Liver (tissue), 9 donors: ENCODE data around the gene MRPL54. TPM values are rescaled to one million over a fixed set of nuclear protein-coding genes. Genes with fewer than 3 reads are reported as not detected.
A peak's percentile ranks its signal among the peaks of the same experiment; 100 is the strongest.

Experiments
- DNase-seq: peaks from one replicate; pipeline ENCODE4 v3.0.0-alpha.2; 2017; ENCODE audit warnings: low spot score
- H3K27ac ChIP-seq, 2 donors: one replicate each; pipeline ENCODE4 v1.7.0; 2013; ENCODE audit warnings: inconsistent platforms in 2 of 2, low read length in 2 of 2, control low read depth in 1 of 2, low read depth in 1 of 2, mild to moderate bottlenecking in 1 of 2
- H3K27me3 ChIP-seq, 4 donors: one replicate each; pipeline versions ENCODE4 v1.6.1 to v1.7.0; 2013; ENCODE audit warnings: low read length in 3 of 4, inconsistent platforms in 1 of 4, mild to moderate bottlenecking in 1 of 4, moderate library complexity in 1 of 4; ENCODE audit not compliant: control insufficient read depth in 4 of 4, insufficient read depth in 4 of 4
- H3K36me3 ChIP-seq, 4 donors: one replicate each; pipeline versions ENCODE4 v1.6.1 to v1.7.0; 2013; ENCODE audit warnings: low read length in 3 of 4, mild to moderate bottlenecking in 3 of 4, low read depth in 1 of 4, moderate library complexity in 1 of 4; ENCODE audit not compliant: control insufficient read depth in 4 of 4, insufficient read depth in 3 of 4
- H3K4me1 ChIP-seq, 4 donors: one replicate each; pipeline versions ENCODE4 v1.6.1 to v1.7.0; 2013; ENCODE audit warnings: low read length in 3 of 4, mild to moderate bottlenecking in 3 of 4, moderate library complexity in 1 of 4; ENCODE audit not compliant: control insufficient read depth in 4 of 4, insufficient read depth in 4 of 4
- H3K4me3 ChIP-seq, 3 donors: one replicate each; pipeline versions ENCODE4 v1.6.1 to v1.7.0; 2013; ENCODE audit warnings: low read length in 3 of 3, control low read depth in 1 of 3, low read depth in 1 of 3, mild to moderate bottlenecking in 1 of 3
- H3K9ac ChIP-seq, 2 donors: one replicate each; pipeline ENCODE4 v1.7.0; 2013; ENCODE audit warnings: low read length in 2 of 2, mild to moderate bottlenecking in 2 of 2, moderate library complexity in 2 of 2, control low read depth in 1 of 2, low read depth in 1 of 2
- H3K9me3 ChIP-seq, 4 donors: one replicate each; pipeline versions ENCODE4 v1.6.1 to v1.7.0; 2013; ENCODE audit warnings: low read length in 3 of 4; ENCODE audit not compliant: control insufficient read depth in 4 of 4
- CTCF ChIP-seq: fragments of 150-350 bp; IDR thresholded peaks from 2 replicates; pipeline ENCODE4 v1.5.1; 2017; ENCODE audit warnings: improper control_type of control experiment, low read depth, low read length; ENCODE audit not compliant: missing input control
- EGR1 ChIP-seq, 2 donors: IDR thresholded peaks; 2 replicates each; pipeline ENCODE4 v1.6.1; 2016 to 2018; ENCODE audit warnings: antibody characterized with exemption in 2 of 2, low read depth in 2 of 2
- FOXA1 ChIP-seq: IDR thresholded peaks from 2 replicates; pipeline ENCODE4 v1.6.1; 2016; ENCODE audit warnings: antibody characterized with exemption
- GABPA ChIP-seq, 2 donors: IDR thresholded peaks in 1 of 2; conservative IDR thresholded peaks in 1 of 2; 2 replicates each; pipeline ENCODE4 v1.6.1; 2016; ENCODE audit warnings: antibody characterized with exemption in 2 of 2, mild to moderate bottlenecking in 1 of 2, moderate library complexity in 1 of 2
- HNF4A ChIP-seq, 2 donors: conservative IDR thresholded peaks; 2 replicates each; pipeline ENCODE4 v1.6.1; 2016; ENCODE audit warnings: antibody characterized with exemption in 2 of 2, mild to moderate bottlenecking in 2 of 2
- HNF4G ChIP-seq: IDR thresholded peaks from 2 replicates; pipeline ENCODE4 v1.6.1; 2016; ENCODE audit warnings: antibody characterized with exemption
- JUND ChIP-seq, 2 donors: IDR thresholded peaks; 2 replicates each; pipeline ENCODE4 v1.6.1; 2016; ENCODE audit warnings: antibody characterized with exemption in 2 of 2
- NR2F2 ChIP-seq: IDR thresholded peaks from 2 replicates; pipeline ENCODE4 v1.6.1; 2016; ENCODE audit warnings: antibody characterized with exemption
- RAD21 ChIP-seq, 2 donors: IDR thresholded peaks; 2 replicates each; pipeline ENCODE4 v1.6.1; 2016; ENCODE audit warnings: antibody characterized with exemption in 2 of 2, mild to moderate bottlenecking in 2 of 2
- RXRA ChIP-seq, 2 donors: IDR thresholded peaks; 2 replicates each; pipeline ENCODE4 v1.6.1; 2017 to 2018; ENCODE audit warnings: antibody characterized with exemption in 2 of 2, mild to moderate bottlenecking in 1 of 2
- SP1 ChIP-seq: IDR thresholded peaks from 2 replicates; pipeline ENCODE4 v1.6.1; 2018; ENCODE audit warnings: antibody characterized with exemption, mild to moderate bottlenecking
- TAF1 ChIP-seq: conservative IDR thresholded peaks from 2 replicates; pipeline ENCODE4 v1.6.1; 2016; ENCODE audit warnings: antibody characterized with exemption, mild to moderate bottlenecking
- WGBS: extraction: QIAGEN DNeasy Blood & Tissue Kit; methylation state at CpG from one replicate; pipeline ENCODE4 v1.1.7; 2013; 5-methylcytosine and 5-hydroxymethylcytosine counted together
- polyA plus RNA-seq, 2 donors: library from polyadenylated mRNA; stranded (reverse) in 1 of 2; unstranded in 1 of 2; fragments of 200-250 nt in 1 of 2; fragments of >200 nt in 1 of 2; fragmentation: Nextera tagmentation in 1 of 2; extraction: Ambion mirVana in 1 of 2; gene quantifications; one replicate each; pipeline versions ENCODE4 v1.2.1 to v1.2.3, GENCODE V29; 2013 to 2015
- total RNA-seq, 2 donors: library from RNA; depleted of rRNA; stranded (reverse); fragments of >200 nt; gene quantifications; one replicate each; pipeline ENCODE4 v1.2.3, GENCODE V29; 2014
- TF ChIP-seq, protein P1 (sequence below): IDR thresholded peaks from 2 replicates; pipeline ENCODE4 v1.6.1; 2016; ENCODE audit warnings: antibody characterized with exemption
- TF ChIP-seq, protein P2 (sequence below): IDR thresholded peaks from 2 replicates; pipeline ENCODE4 v1.6.1; 2016; ENCODE audit warnings: antibody characterized with exemption
- donor health status: healthy.
- donor health status: healthy.
- donor health status: healthy.
- donor health status: healthy.
- donor health status: healthy.

Gene MRPL54
- total and polyA plus RNA-seq, 4 donors: 25.1 to 109 (median 42.9) TPM

DNA sequence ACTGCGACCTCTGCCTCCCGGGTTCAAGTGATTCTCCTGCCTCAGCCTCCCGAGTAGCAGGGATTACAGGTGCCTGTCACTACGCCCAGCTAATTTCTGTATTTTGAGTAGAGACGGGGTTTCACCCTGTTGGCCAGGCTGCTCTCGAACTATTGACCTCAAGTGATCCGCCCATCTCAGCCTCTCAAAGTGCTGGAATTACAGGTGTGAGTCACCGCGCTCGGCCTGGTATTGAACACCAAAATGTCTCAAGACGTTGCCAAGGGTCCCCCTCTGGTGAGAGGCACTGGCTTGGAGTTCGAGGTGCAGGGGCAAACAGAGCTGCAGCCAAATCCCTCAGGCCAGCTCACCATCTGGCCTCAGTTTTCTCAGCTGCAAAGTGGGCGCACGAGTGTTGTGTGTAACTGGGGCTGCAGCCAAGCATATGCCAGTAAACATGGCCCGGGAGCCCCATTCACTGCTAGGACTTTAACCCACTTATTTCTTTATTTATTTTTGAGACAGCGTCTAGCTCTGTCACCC lies 46.3 kb upstream of the MRPL54 start:
- Histone ChIP-seq H3K27ac (no peak overlapping the region), H3K4me1 (peaks cover 0 to 23% (median 18%) of the 10 kb centered on the region in 4 donors)
- 81% methylated on average over 16 of the region's 16 CpGs for WGBS

DNA sequence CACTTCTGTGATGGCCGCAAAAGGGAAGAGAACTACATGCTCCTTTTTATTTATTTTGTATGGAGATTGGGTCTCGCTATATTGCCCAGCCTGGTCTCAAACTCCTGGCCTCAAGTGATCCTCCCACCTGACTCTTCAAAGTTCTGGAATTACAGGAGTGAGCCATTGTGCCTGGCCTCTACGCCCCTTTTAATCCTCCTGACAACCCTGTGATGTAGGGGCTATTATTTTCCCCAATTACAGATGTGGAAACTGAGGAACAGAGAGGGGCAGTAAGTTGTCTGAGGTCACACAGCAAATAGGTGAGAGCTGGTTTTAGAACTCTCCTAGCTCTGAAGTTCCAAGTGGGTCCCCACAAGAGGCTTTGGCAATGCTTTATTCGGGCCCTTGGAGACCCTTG lies 42.6 kb upstream of the MRPL54 start:
- Histone ChIP-seq H3K9ac (no peak overlapping the region), H3K9me3 (no peaks in the 10 kb centered on the region), H3K4me3 (no peak overlapping the region), H3K36me3 (no peaks in the 10 kb centered on the region), H3K27me3 (no peaks in the 10 kb centered on the region), H3K27ac (no peak overlapping the region), H3K4me1 (peaks cover 3 to 15% (median 12%) of the 10 kb centered on the region in 4 donors)
- no peak for DNase-seq
- TF ChIP-seq JUND (IDR thresholded peaks at IDR 0.05): no peak
- TF ChIP-seq GABPA (IDR thresholded peaks at IDR 0.05 in 1 of 2, conservative IDR thresholded peaks at IDR 0.05 in 1 of 2): no peak
- TF ChIP-seq, protein P1, sequence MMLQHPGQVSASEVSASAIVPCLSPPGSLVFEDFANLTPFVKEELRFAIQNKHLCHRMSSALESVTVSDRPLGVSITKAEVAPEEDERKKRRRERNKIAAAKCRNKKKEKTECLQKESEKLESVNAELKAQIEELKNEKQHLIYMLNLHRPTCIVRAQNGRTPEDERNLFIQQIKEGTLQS: no peak
- TF ChIP-seq TAF1: no peak
- TF ChIP-seq FOXA1: no peak
- TF ChIP-seq RAD21 (IDR thresholded peaks at IDR 0.05): no peak
- TF ChIP-seq RXRA (IDR thresholded peaks at IDR 0.05): no peak
- no peak for TF ChIP-seq NR2F2
- no peak for TF ChIP-seq EGR1 (IDR thresholded peaks at IDR 0.05; ENCODE audit: low read depth in 2 of 2)
- no peak for TF ChIP-seq HNF4G
- no peak for TF ChIP-seq SP1
- TF ChIP-seq, protein P2, sequence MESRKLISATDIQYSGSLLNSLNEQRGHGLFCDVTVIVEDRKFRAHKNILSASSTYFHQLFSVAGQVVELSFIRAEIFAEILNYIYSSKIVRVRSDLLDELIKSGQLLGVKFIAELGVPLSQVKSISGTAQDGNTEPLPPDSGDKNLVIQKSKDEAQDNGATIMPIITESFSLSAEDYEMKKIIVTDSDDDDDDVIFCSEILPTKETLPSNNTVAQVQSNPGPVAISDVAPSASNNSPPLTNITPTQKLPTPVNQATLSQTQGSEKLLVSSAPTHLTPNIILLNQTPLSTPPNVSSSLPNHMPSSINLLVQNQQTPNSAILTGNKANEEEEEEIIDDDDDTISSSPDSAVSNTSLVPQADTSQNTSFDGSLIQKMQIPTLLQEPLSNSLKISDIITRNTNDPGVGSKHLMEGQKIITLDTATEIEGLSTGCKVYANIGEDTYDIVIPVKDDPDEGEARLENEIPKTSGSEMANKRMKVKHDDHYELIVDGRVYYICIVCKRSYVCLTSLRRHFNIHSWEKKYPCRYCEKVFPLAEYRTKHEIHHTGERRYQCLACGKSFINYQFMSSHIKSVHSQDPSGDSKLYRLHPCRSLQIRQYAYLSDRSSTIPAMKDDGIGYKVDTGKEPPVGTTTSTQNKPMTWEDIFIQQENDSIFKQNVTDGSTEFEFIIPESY: no peak
- 93% methylated on average over 4 of the region's 4 CpGs for whole genome bisulfite sequencing

More for the DNA sequence above, 46.3 kb upstream of the MRPL54 start:
- Histone ChIP-seq H3K27me3 (no peaks in the 10 kb centered on the region), H3K4me3 (no peak overlapping the region), H3K9me3 (no peaks in the 10 kb centered on the region), H3K9ac (no peak overlapping the region), H3K36me3 (no peaks in the 10 kb centered on the region)
- TF ChIP-seq TAF1: no peak
- peak in 1 of 2 donors; percentile 8 for TF ChIP-seq RXRA (IDR thresholded peaks at IDR 0.05)
- no peak for TF ChIP-seq EGR1 (IDR thresholded peaks at IDR 0.05; ENCODE audit: low read depth in 2 of 2)
- TF ChIP-seq HNF4A (conservative IDR thresholded peaks at IDR 0.05): peak in 1 of 2 donors; percentile 30
- no peak for TF ChIP-seq NR2F2
- DNase-seq: no peak

DNA sequence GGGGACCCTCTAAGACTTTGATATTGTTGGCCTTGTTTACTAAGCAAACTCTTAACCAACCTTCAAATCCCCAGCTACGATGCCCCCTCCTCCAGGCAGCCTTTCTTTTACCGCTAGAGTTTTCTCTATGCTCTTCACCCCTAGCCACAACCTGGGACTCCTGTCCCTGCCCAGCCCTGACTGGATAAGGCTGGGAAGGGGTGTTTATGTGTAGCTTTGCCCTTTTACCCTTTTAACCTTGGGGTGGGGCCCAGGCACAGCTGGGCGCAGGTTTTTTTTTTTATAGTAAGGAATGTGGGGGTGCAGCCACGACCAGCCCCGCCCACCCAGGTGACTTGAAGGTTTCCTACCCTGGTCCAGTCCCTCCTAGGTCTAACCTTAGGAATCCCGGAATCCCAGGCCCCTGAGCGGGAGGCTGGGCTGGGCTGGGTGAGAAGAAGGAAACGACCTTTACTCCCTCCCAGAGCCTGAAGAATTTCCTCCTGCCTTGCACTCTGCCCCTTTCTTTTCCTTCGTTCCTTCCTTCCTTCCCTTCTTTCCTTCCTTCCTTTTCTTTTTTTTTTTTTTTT lies 42.0 kb upstream of the MRPL54 start:
- no peak for TF ChIP-seq CTCF
- peak; percentile 70 for TF ChIP-seq NR2F2
- no peaks in the 10 kb centered on the region for H3K36me3 ChIP-seq
- DNase-seq: no peak
- 47% methylated on average over 9 of the region's 9 CpGs for WGBS
- no peaks in the 10 kb centered on the region for H3K9me3 ChIP-seq
- no peak overlapping the region for H3K4me3 ChIP-seq
- H3K4me1 ChIP-seq: peaks cover 3 to 15% (median 12%) of the 10 kb centered on the region in 4 donors
- no peak overlapping the region for H3K27ac ChIP-seq
- H3K9ac ChIP-seq: no peak overlapping the region
- no peaks in the 10 kb centered on the region for H3K27me3 ChIP-seq
